CD4-positive, CD25-positive, alpha-beta regulatory T cell (primary cell): ENCODE data around the gene MARK1. TPM values are rescaled to one million over a fixed set of nuclear protein-coding genes. Genes with fewer than 3 reads are reported as not detected.

Experiments used
- ATAC-seq, 2 donors: fragments of 150-1000 bp; cut with Tn5 transposase; one replicate each; pipeline ENCODE4 v1.10.0; 2021; ENCODE audit warnings: low read depth in 2 of 2, moderate number of reproducible peaks in 2 of 2, moderate library complexity in 1 of 2
- DNase-seq, 3 donors: peaks; one replicate each; pipeline versions ENCODE4 v3.0.0 to v3.0.0-alpha.2; 2012 to 2022; ENCODE audit warnings: mixed read lengths in 1 of 3
- H3K27ac ChIP-seq: one replicate; pipeline ENCODE4 v1.7.0; 2013; ENCODE audit warnings: mild to moderate bottlenecking, low read length; ENCODE audit not compliant: insufficient read depth, poor library complexity, severe bottlenecking
- H3K27me3 ChIP-seq: one replicate; pipeline ENCODE4 v1.7.0; 2013; ENCODE audit warnings: low read length; ENCODE audit not compliant: control insufficient read depth, insufficient read depth
- H3K36me3 ChIP-seq: one replicate; pipeline ENCODE4 v1.7.0; 2013; ENCODE audit warnings: mild to moderate bottlenecking, low read length, moderate library complexity; ENCODE audit not compliant: control insufficient read depth, insufficient read depth
- H3K4me1 ChIP-seq: 2 replicates; pipeline ENCODE4 v1.7.0; 2013; ENCODE audit warnings: mild to moderate bottlenecking, low read length; ENCODE audit not compliant: insufficient read depth, control insufficient read depth, poor library complexity, severe bottlenecking
- H3K4me3 ChIP-seq: one replicate; pipeline ENCODE4 v1.7.0; 2013; ENCODE audit warnings: low read depth, mild to moderate bottlenecking, low read length, moderate library complexity
- H3K9me3 ChIP-seq, 2 experiments: 1 replicate in 1 of 2; 2 replicates in 1 of 2; pipeline ENCODE4 v1.7.0; 2013; ENCODE audit warnings: low read length in 2 of 2, mild to moderate bottlenecking in 1 of 2, moderate library complexity in 1 of 2; ENCODE audit not compliant: control insufficient read depth in 2 of 2
- H3K27ac Mint-ChIP-seq, 3 donors: one replicate each; pipeline ENCODE4 v1.8.0; 2020 to 2022; ENCODE audit warnings: mild to moderate bottlenecking in 3 of 3, mixed read lengths in 3 of 3, moderate library complexity in 2 of 3
- H3K27me3 Mint-ChIP-seq: one replicate; pipeline ENCODE4 v1.8.0; 2022; ENCODE audit warnings: mild to moderate bottlenecking, mixed read lengths
- H3K36me3 Mint-ChIP-seq: one replicate; pipeline ENCODE4 v1.8.0; 2020; ENCODE audit warnings: mixed read lengths
- H3K4me1 Mint-ChIP-seq, 4 donors: one replicate each; pipeline ENCODE4 v1.8.0; 2020 to 2022; ENCODE audit warnings: mixed read lengths in 4 of 4, mild to moderate bottlenecking in 1 of 4
- H3K4me3 Mint-ChIP-seq, 4 donors: one replicate each; pipeline ENCODE4 v1.8.0; 2020 to 2022; ENCODE audit warnings: mild to moderate bottlenecking in 4 of 4, mixed read lengths in 4 of 4, moderate library complexity in 3 of 4
- H3K9me3 Mint-ChIP-seq, 7 donors: one replicate each; pipeline ENCODE4 v1.8.0; 2020 to 2022; ENCODE audit warnings: mixed read lengths in 7 of 7, mild to moderate bottlenecking in 3 of 7, moderate library complexity in 2 of 7
- polyA plus RNA-seq, 4 donors: library from polyadenylated mRNA; unstranded; fragments of 300-500 nt; fragmentation: Illumina TruSeq; gene quantifications; one replicate each; pipeline ENCODE4 v1.2.3, GENCODE V29; 2021
- total RNA-seq: library from RNA; stranded (reverse); gene quantifications from one replicate; pipeline ENCODE4 v1.2.3, GENCODE V29; 2022

Gene MARK1
- total and polyA plus RNA-seq, 5 donors from 2014 or later: 0.05 TPM; not detected in 4

- no peaks in the 10 kb centered on the region for H3K36me3 Mint-ChIP-seq
- H3K4me3 ChIP-seq: no peak overlapping the region
- no peak overlapping the region for H3K27ac ChIP-seq
- H3K27me3 ChIP-seq: no peaks in the 10 kb centered on the region
- no peak overlapping the region for H3K27ac Mint-ChIP-seq
- peaks cover 0 to 3% (median 0%) of the 10 kb centered on the region in 7 donors for H3K9me3 Mint-ChIP-seq
- no peaks in the 10 kb centered on the region for H3K4me1 ChIP-seq
- H3K4me1 Mint-ChIP-seq: no peaks in the 10 kb centered on the region
- no peak overlapping the region for H3K4me3 Mint-ChIP-seq
- no peaks in the 10 kb centered on the region for H3K9me3 ChIP-seq
- H3K36me3 ChIP-seq: no peaks in the 10 kb centered on the region
- peaks cover 9% of the 10 kb centered on the region for H3K27me3 Mint-ChIP-seq
- ATAC-seq (no peak), DNase-seq (no peak)
Measured at GRCh38 chr1:220497220-220497947, 30.6 kb upstream of the MARK1 start.

GRCh38 chr1:220498188-220498587 lies 29.7 kb upstream of the MARK1 start:
- no peaks in the 10 kb centered on the region for H3K4me1 ChIP-seq
- DNase-seq (no peak), ATAC-seq (no peak)
- no peaks in the 10 kb centered on the region for H3K36me3 Mint-ChIP-seq
- no peaks in the 10 kb centered on the region for H3K27me3 ChIP-seq
- H3K9me3 ChIP-seq: no peaks in the 10 kb centered on the region
- H3K27me3 Mint-ChIP-seq: peaks cover 9% of the 10 kb centered on the region
- H3K4me3 ChIP-seq: no peak overlapping the region
- H3K4me3 Mint-ChIP-seq: no peak overlapping the region
- H3K9me3 Mint-ChIP-seq: peaks cover 0 to 3% (median 0%) of the 10 kb centered on the region in 7 donors
- H3K4me1 Mint-ChIP-seq: no peaks in the 10 kb centered on the region
- H3K27ac ChIP-seq: no peak overlapping the region
- H3K27ac Mint-ChIP-seq: no peak overlapping the region
- no peaks in the 10 kb centered on the region for H3K36me3 ChIP-seq

GRCh38 chr1:220500372-220500771 lies 27.6 kb upstream of the MARK1 start:
- H3K27me3 ChIP-seq: no peaks in the 10 kb centered on the region
- H3K27ac ChIP-seq: no peak overlapping the region
- Mint-ChIP-seq H3K36me3 (no peaks in the 10 kb centered on the region), H3K4me3 (no peak overlapping the region), H3K27ac (no peak overlapping the region), H3K27me3 (peaks cover 10% of the 10 kb centered on the region), H3K9me3 (no peaks in the 10 kb centered on the region), H3K4me1 (no peaks in the 10 kb centered on the region)
- no peaks in the 10 kb centered on the region for H3K4me1 ChIP-seq
- H3K36me3 ChIP-seq: no peaks in the 10 kb centered on the region
- no peaks in the 10 kb centered on the region for H3K9me3 ChIP-seq
- no peak for ATAC-seq
- no peak for DNase-seq
- H3K4me3 ChIP-seq: no peak overlapping the region

- Mint-ChIP-seq H3K27me3 (peaks cover 5% of the 10 kb centered on the region), H3K4me1 (no peaks in the 10 kb centered on the region)
- no peak for ATAC-seq
Measured at GRCh38 chr1:220504329-220504728, 23.6 kb upstream of the MARK1 start.

GRCh38 chr1:220507085-220507484 lies 20.9 kb upstream of the MARK1 start:
- Mint-ChIP-seq H3K4me3 (no peak overlapping the region), H3K9me3 (no peaks in the 10 kb centered on the region), H3K27ac (no peak overlapping the region), H3K36me3 (no peaks in the 10 kb centered on the region), H3K27me3 (peaks cover 5% of the 10 kb centered on the region), H3K4me1 (no peaks in the 10 kb centered on the region)
- Histone ChIP-seq H3K4me3 (no peak overlapping the region), H3K4me1 (no peaks in the 10 kb centered on the region), H3K36me3 (no peaks in the 10 kb centered on the region), H3K27ac (no peak overlapping the region), H3K27me3 (no peaks in the 10 kb centered on the region), H3K9me3 (no peaks in the 10 kb centered on the region)
- DNase-seq: no peak
- ATAC-seq: no peak

More at GRCh38 chr1:220504329-220504728, 23.6 kb upstream of the MARK1 start:
- Mint-ChIP-seq H3K36me3 (no peaks in the 10 kb centered on the region), H3K9me3 (no peaks in the 10 kb centered on the region), H3K27ac (no peak overlapping the region), H3K4me3 (no peak overlapping the region)
- Histone ChIP-seq H3K27me3 (no peaks in the 10 kb centered on the region), H3K4me1 (no peaks in the 10 kb centered on the region), H3K9me3 (no peaks in the 10 kb centered on the region), H3K36me3 (no peaks in the 10 kb centered on the region), H3K4me3 (no peak overlapping the region), H3K27ac (no peak overlapping the region)
- DNase-seq: no peak

GRCh38 chr1:220511179-220511578 lies 16.8 kb upstream of the MARK1 start:
- DNase-seq (no peak), ATAC-seq (no peak)
- H3K9me3 ChIP-seq: no peaks in the 10 kb centered on the region
- Mint-ChIP-seq H3K9me3 (no peaks in the 10 kb centered on the region), H3K27me3 (no peaks in the 10 kb centered on the region), H3K4me3 (no peak overlapping the region), H3K36me3 (no peaks in the 10 kb centered on the region), H3K4me1 (no peaks in the 10 kb centered on the region), H3K27ac (no peak overlapping the region)
- no peak overlapping the region for H3K4me3 ChIP-seq
- H3K27ac ChIP-seq: no peak overlapping the region
- H3K27me3 ChIP-seq: no peaks in the 10 kb centered on the region
- H3K36me3 ChIP-seq: no peaks in the 10 kb centered on the region
- H3K4me1 ChIP-seq: no peaks in the 10 kb centered on the region

GRCh38 chr1:220511785-220512184 lies 16.2 kb upstream of the MARK1 start:
- DNase-seq: no peak
- H3K4me3 ChIP-seq: no peak overlapping the region
- Mint-ChIP-seq H3K36me3 (no peaks in the 10 kb centered on the region), H3K4me3 (no peak overlapping the region), H3K27ac (no peak overlapping the region), H3K9me3 (no peaks in the 10 kb centered on the region), H3K4me1 (no peaks in the 10 kb centered on the region), H3K27me3 (no peaks in the 10 kb centered on the region)
- H3K9me3 ChIP-seq: no peaks in the 10 kb centered on the region
- H3K36me3 ChIP-seq: no peaks in the 10 kb centered on the region
- no peak for ATAC-seq
- H3K27me3 ChIP-seq: no peaks in the 10 kb centered on the region
- H3K27ac ChIP-seq: no peak overlapping the region
- H3K4me1 ChIP-seq: no peaks in the 10 kb centered on the region

- Mint-ChIP-seq H3K27me3 (peaks cover 9% of the 10 kb centered on the region), H3K4me1 (no peaks in the 10 kb centered on the region), H3K27ac (no peak overlapping the region), H3K4me3 (no peak overlapping the region), H3K9me3 (no peaks in the 10 kb centered on the region), H3K36me3 (no peaks in the 10 kb centered on the region)
- Histone ChIP-seq H3K4me1 (no peaks in the 10 kb centered on the region), H3K9me3 (no peaks in the 10 kb centered on the region), H3K4me3 (no peak overlapping the region), H3K27me3 (no peaks in the 10 kb centered on the region), H3K27ac (no peak overlapping the region), H3K36me3 (no peaks in the 10 kb centered on the region)
- DNase-seq (no peak), ATAC-seq (no peak)
Measured at GRCh38 chr1:220513834-220514233, 14.1 kb upstream of the MARK1 start.
